Astrocyte (in vitro differentiated cells and primary cell): ENCODE measurements around the gene MAGEC1. TPM values are rescaled to one million over a fixed set of nuclear protein-coding genes. Genes with fewer than 3 reads are reported as not detected.

Source experiments
- DNase-seq: peaks from one replicate; pipeline ENCODE4 v3.0.0-alpha.2; 2010; ENCODE audit warnings: low read depth
- FAIRE-seq: peaks from 2 replicates; lab custom pipeline; 2011; peaks lifted over from hg19 to GRCh38; lab: Jason Lieb, UNC
- H2AFZ ChIP-seq: 2 replicates; pipeline ENCODE4 v1.6.0; 2012; ENCODE audit warnings: low read depth, low read length, inconsistent platforms
- H3K27ac ChIP-seq: 2 replicates; pipeline ENCODE4 v1.5.1; 2011; ENCODE audit warnings: low read depth, low read length, inconsistent platforms
- H3K27me3 ChIP-seq: 2 replicates; pipeline ENCODE4 v1.6.0; 2011; ENCODE audit warnings: low read length, inconsistent platforms; ENCODE audit not compliant: insufficient read depth
- H3K36me3 ChIP-seq: 2 replicates; pipeline ENCODE4 v1.5.1; 2011; ENCODE audit warnings: low read length, inconsistent platforms; ENCODE audit not compliant: insufficient read depth
- H3K4me1 ChIP-seq: 2 replicates; pipeline ENCODE4 v1.5.1; 2011; ENCODE audit warnings: low read length, inconsistent platforms; ENCODE audit not compliant: insufficient read depth
- H3K4me2 ChIP-seq: 2 replicates; pipeline ENCODE4 v1.6.0; 2012; ENCODE audit warnings: low read length, inconsistent platforms
- H3K4me3 ChIP-seq: 2 replicates; pipeline ENCODE4 v1.5.1; 2011; ENCODE audit warnings: low read depth, mild to moderate bottlenecking, low read length, inconsistent platforms; ENCODE audit not compliant: insufficient read depth
- H3K79me2 ChIP-seq: 2 replicates; pipeline ENCODE4 v1.6.0; 2012; ENCODE audit warnings: mild to moderate bottlenecking, low read length, inconsistent platforms; ENCODE audit not compliant: insufficient read depth
- H3K9ac ChIP-seq: 2 replicates; pipeline ENCODE4 v1.6.0; 2012; ENCODE audit warnings: mild to moderate bottlenecking, low read length, inconsistent platforms
- H3K9me3 ChIP-seq: 2 replicates; pipeline ENCODE4 v1.5.1; 2012; ENCODE audit warnings: low read depth, mild to moderate bottlenecking, low read length, inconsistent platforms; ENCODE audit not compliant: insufficient read depth
- H4K20me1 ChIP-seq: 2 replicates; pipeline ENCODE4 v1.6.0; 2012; ENCODE audit warnings: low read length, inconsistent platforms; ENCODE audit not compliant: insufficient read depth
- H3K27ac Mint-ChIP-seq: one replicate; pipeline ENCODE4 v1.8.0; 2021; ENCODE audit warnings: mild to moderate bottlenecking, mixed read lengths; ENCODE audit not compliant: unreplicated experiment
- H3K27me3 Mint-ChIP-seq: one replicate; pipeline ENCODE4 v1.8.0; 2021; ENCODE audit warnings: low read depth, mixed read lengths; ENCODE audit not compliant: unreplicated experiment
- H3K36me3 Mint-ChIP-seq: one replicate; pipeline ENCODE4 v1.8.0; 2021; ENCODE audit warnings: low read depth, mixed read lengths; ENCODE audit not compliant: unreplicated experiment
- H3K4me1 Mint-ChIP-seq: one replicate; pipeline ENCODE4 v1.8.0; 2021; ENCODE audit warnings: low read depth, mixed read lengths; ENCODE audit not compliant: unreplicated experiment
- H3K4me3 Mint-ChIP-seq: one replicate; pipeline ENCODE4 v1.8.0; 2021; ENCODE audit warnings: mild to moderate bottlenecking, moderate library complexity, mixed read lengths; ENCODE audit not compliant: unreplicated experiment
- H3K9me3 Mint-ChIP-seq: one replicate; pipeline ENCODE4 v1.8.0; 2021; ENCODE audit warnings: mild to moderate bottlenecking, mixed read lengths; ENCODE audit not compliant: unreplicated experiment
- CTCF ChIP-seq: IDR thresholded peaks from 2 replicates; pipeline ENCODE4 v1.5.1; 2011; ENCODE audit warnings: low read depth, mild to moderate bottlenecking, inconsistent platforms, low read length, moderate library complexity; ENCODE audit not compliant: insufficient read depth
- EZH2 ChIP-seq: IDR thresholded peaks from 2 replicates; pipeline ENCODE4 v1.6.1; 2012; ENCODE audit warnings: mild to moderate bottlenecking, low read length, inconsistent platforms; ENCODE audit not compliant: insufficient read depth
- total RNA-seq: library from RNA; stranded (reverse); gene quantifications from 2 replicates; pipeline ENCODE4 v1.2.1, GENCODE V29; 2021

Gene MAGEC1
- total RNA-seq, 1 donor from 2014 or later: not detected

GRCh38 chrX:141928432-141928831 is 24.7 kb downstream of the MAGEC1 start:
- DNase-seq: no peak
- Mint-ChIP-seq H3K4me3 (no peak overlapping the region), H3K4me1 (no peaks in the 10 kb centered on the region), H3K9me3 (no peaks in the 10 kb centered on the region), H3K27ac (no peak overlapping the region), H3K36me3 (no peaks in the 10 kb centered on the region), H3K27me3 (no peaks in the 10 kb centered on the region)
- no peaks in the 10 kb centered on the region for H3K9me3 ChIP-seq
- no peaks in the 10 kb centered on the region for H3K27me3 ChIP-seq
- no peaks in the 10 kb centered on the region for H4K20me1 ChIP-seq
- no peak overlapping the region for H3K4me2 ChIP-seq
- no peaks in the 10 kb centered on the region for H3K79me2 ChIP-seq
- H3K9ac ChIP-seq: no peak overlapping the region
- no peak overlapping the region for H2AFZ ChIP-seq
- TF ChIP-seq CTCF (no peak), EZH2 (no peak)
- FAIRE-seq: peak; percentile 98
- H3K36me3 ChIP-seq: no peaks in the 10 kb centered on the region
- no peak overlapping the region for H3K4me3 ChIP-seq
- H3K27ac ChIP-seq: no peak overlapping the region
- H3K4me1 ChIP-seq: no peaks in the 10 kb centered on the region

- no peaks in the 10 kb centered on the region for H3K36me3 Mint-ChIP-seq
- no peaks in the 10 kb centered on the region for H3K27me3 Mint-ChIP-seq
- DNase-seq: no peak
- TF ChIP-seq CTCF: no peak
- TF ChIP-seq EZH2: no peak
- Histone ChIP-seq H3K9me3 (no peaks in the 10 kb centered on the region), H3K4me3 (no peak overlapping the region), H3K79me2 (no peaks in the 10 kb centered on the region), H3K36me3 (no peaks in the 10 kb centered on the region), H3K9ac (no peak overlapping the region), H3K4me2 (no peak overlapping the region), H4K20me1 (no peaks in the 10 kb centered on the region), H3K27me3 (no peaks in the 10 kb centered on the region), H2AFZ (no peak overlapping the region), H3K27ac (no peak overlapping the region), H3K4me1 (no peaks in the 10 kb centered on the region)
- peaks cover 3% of the 10 kb centered on the region for H3K4me1 Mint-ChIP-seq
- H3K9me3 Mint-ChIP-seq: no peaks in the 10 kb centered on the region
- no peak for FAIRE-seq
- no peak overlapping the region for H3K4me3 Mint-ChIP-seq
- H3K27ac Mint-ChIP-seq: no peak overlapping the region
Measured at GRCh38 chrX:141934059-141934641, 30.5 kb downstream of the MAGEC1 start.

GRCh38 chrX:141935645-141936044 is 32.0 kb downstream of the MAGEC1 start:
- H4K20me1 ChIP-seq: no peaks in the 10 kb centered on the region
- H3K9me3 ChIP-seq: no peaks in the 10 kb centered on the region
- no peaks in the 10 kb centered on the region for H3K36me3 Mint-ChIP-seq
- no peak for FAIRE-seq
- no peak overlapping the region for H3K27ac Mint-ChIP-seq
- no peaks in the 10 kb centered on the region for H3K27me3 ChIP-seq
- H3K27ac ChIP-seq: no peak overlapping the region
- TF ChIP-seq EZH2 (no peak), CTCF (no peak)
- H3K36me3 ChIP-seq: no peaks in the 10 kb centered on the region
- no peak overlapping the region for H3K4me2 ChIP-seq
- no peaks in the 10 kb centered on the region for H3K79me2 ChIP-seq
- H3K4me1 ChIP-seq: no peaks in the 10 kb centered on the region
- peaks cover 3% of the 10 kb centered on the region for H3K4me1 Mint-ChIP-seq
- no peak overlapping the region for H3K4me3 Mint-ChIP-seq
- H3K4me3 ChIP-seq: no peak overlapping the region
- H3K27me3 Mint-ChIP-seq: no peaks in the 10 kb centered on the region
- no peak overlapping the region for H3K9ac ChIP-seq
- no peak for DNase-seq
- H2AFZ ChIP-seq: no peak overlapping the region
- no peaks in the 10 kb centered on the region for H3K9me3 Mint-ChIP-seq
